IMR-90 (cell line): ENCODE measurements around the gene PNMA8B. TPM values are rescaled to one million over a fixed set of nuclear protein-coding genes. Genes with fewer than 3 reads are reported as not detected.
"Not testable (repeated sequence)": the region's sequence is repeated elsewhere in the genome, so short reads cannot be mapped to it uniquely, and the experiment has no call there.

ENCODE experiments used
- ATAC-seq: fragments of 200-7000 bp; cut with Tn5 transposase; 2 replicates; pipeline ENCODE4 v1.9.1; 2020; ENCODE audit warnings: low read depth, mild to moderate bottlenecking, moderate library complexity
- BruUV-seq: library from RNA; stranded (reverse); fragments of 400-500 nt; replicated peaks from 2 replicates; lab custom pipeline; 2021; lab: Mats Ljungman, UMichigan
- CTCF ChIA-PET: fragments of 300-600 bp; formaldehyde crosslinking; extraction: SDS; loops from one replicate; lab custom pipeline; 2021; ENCODE audit warnings: antibody characterized with exemption; lab: Yijun Ruan, JAX
- POLR2A ChIA-PET: fragments of 300-600 bp; sonication (Branson Sonifier 250); formaldehyde crosslinking; loops from one replicate; lab custom pipeline; 2022; ENCODE audit warnings: antibody characterized with exemption; ENCODE audit not compliant: unreplicated experiment; lab: Charles Lee
- DNase-seq: peaks from one replicate; pipeline ENCODE4 v3.0.0; 2013
- H2AFZ ChIP-seq: replicated peaks from 2 replicates; pipeline ENCODE3; 2013; ENCODE audit warnings: low read length, mild to moderate bottlenecking; ENCODE audit not compliant: poor library complexity
- H2AK5ac ChIP-seq: 2 replicates; pipeline ENCODE4 v1.6.1; 2013; ENCODE audit warnings: low read depth, low read length, inconsistent platforms
- H2AK9ac ChIP-seq: replicated peaks from 2 replicates; pipeline ENCODE3; 2013; ENCODE audit warnings: mild to moderate bottlenecking, low read depth, low read length, moderate library complexity; ENCODE audit not compliant: poor library complexity
- H2BK120ac ChIP-seq: 2 replicates; pipeline ENCODE4 v1.6.1; 2013; ENCODE audit warnings: low read depth, low read length, inconsistent platforms
- H2BK15ac ChIP-seq: 3 replicates; pipeline ENCODE4 v1.6.1; 2013; ENCODE audit warnings: low read depth, low read length, inconsistent platforms
- H2BK20ac ChIP-seq: 2 replicates; pipeline ENCODE4 v1.6.1; 2013; ENCODE audit warnings: low read depth, mild to moderate bottlenecking, inconsistent platforms, low read length, moderate library complexity
- H2BK5ac ChIP-seq: 2 replicates; pipeline ENCODE4 v1.6.1; 2013; ENCODE audit warnings: mild to moderate bottlenecking, low read depth, low read length, inconsistent platforms; ENCODE audit not compliant: poor library complexity, severe bottlenecking
- H3K14ac ChIP-seq: replicated peaks from 2 replicates; pipeline ENCODE4 v1.6.1; 2013; ENCODE audit warnings: low read depth, low read length, inconsistent platforms
- H3K18ac ChIP-seq: 2 replicates; pipeline ENCODE4 v1.6.1; 2013; ENCODE audit warnings: low read depth, low read length, control low read depth
- H3K23ac ChIP-seq: 2 replicates; pipeline ENCODE4 v1.6.1; 2013; ENCODE audit warnings: low read depth, low read length, inconsistent platforms
- H3K27ac ChIP-seq: 2 replicates; pipeline ENCODE4 v1.5.1; 2013; ENCODE audit warnings: mild to moderate bottlenecking, control low read depth, low read length; ENCODE audit not compliant: insufficient read depth
- H3K27me3 ChIP-seq: 2 replicates; pipeline ENCODE4 v1.6.1; 2013; ENCODE audit warnings: low read length; ENCODE audit not compliant: control insufficient read depth, insufficient read depth
- H3K36me3 ChIP-seq: 2 replicates; pipeline ENCODE4 v1.6.1; 2013; ENCODE audit warnings: low read length, mixed read lengths; ENCODE audit not compliant: control insufficient read depth, insufficient read depth
- H3K4ac ChIP-seq: 2 replicates; pipeline ENCODE4 v1.6.1; 2013; ENCODE audit warnings: low read depth, low read length, inconsistent platforms
- H3K4me1 ChIP-seq: 2 replicates; pipeline ENCODE4 v1.6.1; 2013; ENCODE audit warnings: low read length, mixed read lengths; ENCODE audit not compliant: control insufficient read depth, insufficient read depth
- H3K4me2 ChIP-seq: 2 replicates; pipeline ENCODE4 v1.6.1; 2013; ENCODE audit warnings: low read depth, mild to moderate bottlenecking, control low read depth, low read length, moderate library complexity
- H3K4me3 ChIP-seq: 2 replicates; pipeline ENCODE4 v1.5.1; 2013; ENCODE audit warnings: low read depth, mild to moderate bottlenecking, control low read depth, low read length, moderate library complexity; ENCODE audit not compliant: insufficient read depth
- H3K56ac ChIP-seq: 2 replicates; pipeline ENCODE4 v1.6.1; 2013; ENCODE audit warnings: low read length, inconsistent platforms; ENCODE audit not compliant: insufficient read depth; ENCODE audit errors: extremely low read depth
- H3K79me1 ChIP-seq, 2 experiments: 2 replicates each; pipeline ENCODE4 v1.6.1; 2013; ENCODE audit warnings: low read length in 2 of 2, inconsistent platforms in 1 of 2, low read depth in 1 of 2
- H3K9ac ChIP-seq: 2 replicates; pipeline ENCODE4 v1.6.1; 2013; ENCODE audit warnings: low read depth, low read length, control low read depth
- H3K9me1 ChIP-seq: 2 replicates; pipeline ENCODE4 v1.6.1; 2013; ENCODE audit warnings: low read length, inconsistent platforms; ENCODE audit not compliant: insufficient read depth
- H3K9me3 ChIP-seq: 2 replicates; pipeline ENCODE4 v1.6.1; 2013; ENCODE audit warnings: low read length; ENCODE audit not compliant: control insufficient read depth, insufficient read depth
- H4K20me1 ChIP-seq: 2 replicates; pipeline ENCODE4 v1.6.1; 2013; ENCODE audit warnings: low read length, inconsistent platforms; ENCODE audit not compliant: insufficient read depth
- H4K5ac ChIP-seq: 2 replicates; pipeline ENCODE4 v1.6.1; 2013; ENCODE audit warnings: mild to moderate bottlenecking, low read depth, low read length, control low read depth
- H4K8ac ChIP-seq, 2 experiments: 2 replicates each; pipeline ENCODE4 v1.6.1; 2013; ENCODE audit warnings: low read depth in 2 of 2, low read length in 2 of 2, control low read depth in 1 of 2, inconsistent platforms in 1 of 2
- H4K91ac ChIP-seq: 2 replicates; pipeline ENCODE4 v1.6.1; 2013; ENCODE audit warnings: low read depth, low read length, inconsistent platforms; ENCODE audit not compliant: insufficient read depth
- WGBS, 2 experiments: methylation state at CpG; one replicate each; pipeline versions ENCODE4 v1.1.5 to v1.1.7; 2013; ENCODE audit warnings: missing lambda C conversion rate in 2 of 2; ENCODE audit not compliant: insufficient read length in 1 of 2; ENCODE audit errors: extremely low coverage in 2 of 2; 5-methylcytosine and 5-hydroxymethylcytosine counted together
- dilution Hi-C: fragments of 300-500 bp; cut with HindIII; formaldehyde crosslinking; loops from one replicate; pipeline ENCODE4 v1.14.3; 2018; ENCODE audit warnings: low sequenced_read_pairs; ENCODE audit not compliant: unreplicated experiment
- in situ Hi-C: fragments of 300-500 bp; cut with MboI; formaldehyde crosslinking; loops from 3 replicates; pipeline ENCODE4 v1.14.3; 2019; ENCODE audit warnings: low sequenced_read_pairs, inconsistent platforms, mixed read lengths
- intact Hi-C: fragments of 100-400 bp; cut with micrococcal nuclease; formaldehyde crosslinking; loops from 2 replicates; pipeline ENCODE4 v1.10.0; 2022
- polyA plus RNA-seq, 3 experiments: library from polyadenylated mRNA; depleted of rRNA; stranded (reverse); fragments of >200 nt; gene quantifications; 2 replicates each; pipeline ENCODE4 v1.2.3, GENCODE V29; 2012; ENCODE audit warnings: low replicate concordance in 1 of 3
- total RNA-seq: library from RNA; depleted of rRNA; stranded (reverse); fragments of >200 nt; gene quantifications from 2 replicates; pipeline ENCODE4 v1.2.3, GENCODE V29; 2012

PNMA8B gene
- total and polyA plus RNA-seq, 2 of the 4 experiments (the other 2 are of a cell fraction) = 0.12 to 0.18 TPM

GRCh38 chr19:46496886-46497285 is 1.2 kb upstream of the PNMA8B start:
- H2BK5ac ChIP-seq, in situ Hi-C loops, POLR2A ChIA-PET, H2BK120ac ChIP-seq, H3K23ac ChIP-seq, H3K9me1 ChIP-seq, H3K79me1 ChIP-seq, H3K9me3 ChIP-seq, H3K4me1 ChIP-seq, H3K27ac ChIP-seq, H3K9ac ChIP-seq, H3K14ac ChIP-seq, dilution Hi-C loops, H3K36me3 ChIP-seq, DNase-seq, H2AK9ac ChIP-seq, H4K20me1 ChIP-seq, H4K8ac ChIP-seq, H4K5ac ChIP-seq, intact Hi-C loops, ATAC-seq, H3K18ac ChIP-seq, H3K4me2 ChIP-seq, H3K4ac ChIP-seq, BruUV-seq, H2AK5ac ChIP-seq, H2AFZ ChIP-seq, CTCF ChIA-PET, H3K56ac ChIP-seq, H3K4me3 ChIP-seq, H2BK20ac ChIP-seq, H2BK15ac ChIP-seq, H4K91ac ChIP-seq: not testable (repeated sequence)
- H3K27me3 ChIP-seq = peaks cover 33% of the 10 kb centered on the region
- WGBS, 2 experiments = no CpG with 5 or more reads among the region's 4 CpGs
